HL-60/S4 treated with retinoic acid at 250 ng/mL for 4 days and 3 days (cell line): ENCODE measurements around the gene PSKH1.
"Not testable (repeated sequence)": the region's sequence is repeated elsewhere in the genome, so short reads cannot be mapped to it uniquely, and the experiment has no call there.

Experiments used
- in situ Hi-C: fragments of 300-500 bp; cut with MboI; formaldehyde crosslinking; loops from 2 replicates; pipeline ENCODE4 v1.7.0; 2022; ENCODE audit warnings: low sequenced_read_pairs

PSKH1 gene

DNA sequence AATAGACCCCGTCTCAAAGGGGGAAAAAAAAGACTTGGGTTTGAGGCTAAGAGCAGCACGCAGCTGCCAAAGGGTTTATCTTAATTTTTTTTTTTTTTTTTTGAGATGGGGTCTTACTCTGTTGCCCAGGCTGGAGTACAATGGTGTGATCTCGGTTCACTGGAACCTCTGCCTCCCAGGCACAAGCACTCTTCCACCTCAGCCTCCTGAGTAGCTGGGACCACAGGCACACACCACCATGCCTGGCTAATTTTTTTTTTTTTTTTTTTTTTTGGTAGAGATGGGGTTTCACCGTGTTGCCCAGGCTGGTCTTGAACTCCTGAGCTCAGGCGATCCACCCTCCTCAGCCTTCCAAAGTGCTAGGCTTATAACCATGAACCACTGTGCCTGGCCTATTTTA is 44.7 kb downstream of the PSKH1 start:
- in situ Hi-C loops = not testable (repeated sequence)

GRCh38 chr16:67939507-67940445 is 46.7 kb downstream of the PSKH1 start:
- in situ Hi-C loops = no loop called here

GRCh38 chr16:67940446-67941089 is 47.5 kb downstream of the PSKH1 start:
- in situ Hi-C loops = no loop called here

DNA sequence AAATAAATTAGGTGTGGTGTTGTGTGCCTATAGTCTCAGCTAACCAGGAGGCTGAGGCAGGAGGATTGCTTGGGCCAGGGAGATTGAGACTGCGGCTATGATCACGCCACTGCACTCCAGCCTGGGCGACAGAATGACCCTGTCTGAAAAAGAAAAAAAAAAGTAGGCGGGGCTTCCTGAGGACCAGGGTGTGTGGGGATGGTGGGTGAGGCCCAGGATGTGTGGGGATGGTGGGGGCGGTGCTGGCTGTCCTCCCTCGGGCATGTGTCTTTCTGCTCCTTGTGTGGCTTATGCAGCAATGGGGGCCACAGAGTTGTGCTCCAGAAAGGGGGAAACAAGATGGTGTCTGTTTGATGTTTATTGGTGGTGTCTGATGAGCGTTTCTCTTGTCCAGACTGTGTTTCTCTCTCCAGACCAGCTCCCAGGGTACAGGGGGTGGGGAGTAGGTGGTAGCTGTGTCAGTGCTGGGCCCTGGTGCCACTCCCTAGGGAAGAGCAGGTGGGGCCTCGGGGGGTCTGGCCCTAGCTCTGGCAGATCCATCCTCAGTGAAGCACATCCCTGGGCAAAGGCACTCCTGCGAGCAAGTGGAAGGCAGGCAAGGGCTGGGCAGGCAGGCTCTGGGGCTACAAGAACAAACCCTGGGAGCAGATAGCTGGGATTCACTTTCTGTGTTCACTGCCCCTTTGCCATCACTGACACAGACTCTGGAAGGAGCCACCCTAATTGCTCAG is 48.6 kb downstream of the PSKH1 start:
- in situ Hi-C loops = no loop called here

GRCh38 chr16:67942200-67942509 is 49.1 kb downstream of the PSKH1 start:
- in situ Hi-C loops = no loop called here

GRCh38 chr16:67942510-67943255 is 49.6 kb downstream of the PSKH1 start:
- in situ Hi-C loops = no loop called here

DNA sequence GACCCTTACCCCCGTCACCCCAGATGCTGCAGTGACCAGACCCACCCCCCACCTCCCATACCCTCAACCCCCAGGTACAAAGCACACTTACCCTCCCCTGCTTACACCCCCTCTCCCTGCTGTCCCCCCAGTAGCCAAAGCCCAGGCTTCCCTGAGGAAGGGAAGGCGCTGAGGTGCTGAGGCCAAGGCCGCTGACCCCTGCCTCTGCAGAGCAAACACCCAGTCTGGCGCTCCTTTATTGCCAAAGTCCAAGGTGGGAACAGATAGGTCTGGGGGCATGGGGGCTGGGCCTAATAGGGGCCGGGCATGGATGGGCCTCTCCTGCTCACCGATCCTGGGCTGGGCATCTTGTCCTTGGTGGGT is 50.2 kb downstream of the PSKH1 start:
- in situ Hi-C loops = no loop called here

DNA sequence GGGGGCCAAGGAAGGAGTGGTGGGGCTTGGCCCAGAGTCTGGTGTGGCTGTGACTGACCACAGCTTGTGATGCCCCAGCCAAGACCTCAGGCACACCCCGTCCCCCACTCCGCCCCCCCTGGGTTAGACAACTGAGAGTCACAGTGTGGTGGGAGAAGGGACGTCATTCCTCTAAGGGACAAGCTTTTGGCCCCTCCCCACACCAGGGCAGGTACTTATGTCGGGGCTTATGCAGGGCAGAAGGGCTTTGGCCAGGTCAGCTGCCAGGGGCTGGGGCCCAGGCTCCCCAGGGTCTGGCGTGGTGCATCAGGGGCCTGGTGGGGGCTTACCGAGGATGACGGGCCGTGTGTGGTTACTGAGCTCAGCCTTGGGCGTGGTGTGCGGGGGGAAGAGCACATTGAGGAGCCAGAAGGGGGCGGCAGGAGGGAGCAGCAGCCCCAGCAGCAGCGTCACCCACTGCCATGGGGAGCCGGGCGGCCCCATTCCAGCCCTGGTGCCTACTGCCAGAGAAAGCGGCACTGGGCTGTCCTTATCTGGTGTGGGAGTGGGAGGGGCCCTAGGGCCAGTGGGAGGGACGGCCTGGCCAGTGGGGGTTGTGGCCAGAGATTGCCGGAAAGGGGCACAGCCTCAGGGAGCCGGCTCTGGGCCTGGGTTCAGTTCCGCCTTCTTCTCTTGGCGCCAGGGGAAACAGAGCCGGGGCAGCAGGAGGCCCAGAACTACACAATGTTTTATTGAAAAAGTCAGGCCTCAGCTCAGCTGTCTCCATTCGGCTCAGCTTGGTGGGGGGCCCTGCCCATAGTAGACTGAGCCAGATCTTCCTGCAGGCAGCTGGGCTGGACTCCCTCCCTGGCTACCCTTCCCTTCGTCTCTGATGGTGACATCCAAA is 50.8 kb downstream of the PSKH1 start, which contains the start of gene LCAT:
Gene LCAT (minus strand): TSS at position 502 of the 886 bp plus-strand sequence. CDS start 19 bp downstream, at position 483.
- in situ Hi-C loops = no loop called here

- in situ Hi-C loops = no loop called here
Measured at GRCh38 chr16:67944690-67945391, 51.8 kb downstream of the PSKH1 start.

DNA sequence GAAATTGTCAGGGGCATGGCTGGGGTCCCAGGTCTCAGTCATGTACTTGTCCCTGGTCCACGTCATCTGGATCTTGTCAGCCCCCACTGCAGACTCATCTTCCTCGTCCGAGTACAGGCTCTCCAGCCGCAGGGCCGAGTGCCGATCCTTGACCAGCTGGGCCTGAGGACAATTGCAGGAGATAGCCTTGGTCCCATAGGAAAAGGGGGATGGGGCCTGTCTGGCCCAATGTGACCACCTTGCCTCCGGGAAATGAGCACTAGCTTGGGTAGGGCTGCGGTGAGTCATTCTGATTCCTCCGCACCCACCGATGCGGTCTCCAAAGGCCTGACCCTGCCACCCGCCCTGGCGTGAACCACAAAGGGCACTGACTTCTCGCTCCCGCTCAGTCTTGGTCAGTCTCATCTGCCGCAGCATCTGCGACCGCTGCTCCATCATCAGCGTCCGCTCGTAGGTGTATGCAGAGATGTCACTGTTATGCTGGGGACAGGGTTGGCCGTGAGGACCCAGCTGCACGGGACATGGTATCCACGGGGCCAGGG is 52.4 kb downstream of the PSKH1 start:
- in situ Hi-C loops = no loop called here

DNA sequence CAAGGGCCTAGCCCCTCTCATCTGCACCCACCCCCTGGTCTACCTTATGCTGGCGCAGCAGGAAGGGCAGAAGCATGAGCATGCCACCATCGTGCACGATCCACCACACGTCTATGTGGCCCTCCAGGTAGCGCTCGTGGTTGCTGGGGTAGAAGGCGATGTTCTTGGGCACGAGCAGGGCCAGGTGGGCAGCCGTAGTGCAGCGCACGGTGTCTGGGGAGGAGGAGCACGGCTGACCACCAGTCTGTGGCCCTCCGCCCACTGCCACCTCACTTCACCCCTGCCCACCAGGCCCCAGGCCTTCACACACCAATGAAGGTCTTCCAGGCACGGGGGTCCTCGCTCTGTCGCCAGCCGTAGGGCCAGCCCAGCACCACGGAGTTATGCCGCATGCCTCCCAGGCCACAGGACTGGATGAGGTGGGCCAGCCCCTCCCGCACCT is 53.1 kb downstream of the PSKH1 start:
- in situ Hi-C loops = no loop called here

DNA sequence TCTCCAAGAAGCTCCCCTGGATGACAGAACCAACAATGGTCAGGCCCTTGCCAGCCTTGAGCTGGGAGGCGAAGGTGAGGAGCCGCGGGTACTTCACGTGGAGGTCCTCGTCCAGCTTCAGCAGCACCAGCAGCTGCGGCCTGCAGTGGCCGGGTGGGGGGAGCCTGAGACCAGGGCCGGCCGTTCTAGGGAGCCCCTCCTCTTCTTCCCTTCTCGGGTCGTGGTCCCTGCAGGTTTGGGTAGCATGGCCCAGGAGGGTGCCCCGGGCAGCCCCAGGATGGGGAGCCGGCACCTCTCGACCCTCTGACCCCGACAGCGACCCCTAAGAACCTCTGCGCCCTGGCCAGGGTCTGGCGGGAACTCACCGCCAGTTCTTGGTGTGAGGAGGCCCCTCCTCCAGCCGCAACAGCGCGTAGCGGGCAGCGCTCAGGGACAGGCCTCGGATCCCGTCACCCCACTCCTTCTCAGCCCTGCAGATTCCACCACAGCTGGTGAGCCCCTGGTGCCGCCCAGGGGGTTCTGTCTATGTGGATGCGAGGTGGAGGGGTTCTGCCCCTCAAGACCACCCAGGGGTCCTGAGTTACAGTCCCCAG is 54.0 kb downstream of the PSKH1 start:
- in situ Hi-C loops = no loop called here

GRCh38 chr16:67948015-67948414 is 55.0 kb downstream of the PSKH1 start:
- in situ Hi-C loops = no loop called here

DNA sequence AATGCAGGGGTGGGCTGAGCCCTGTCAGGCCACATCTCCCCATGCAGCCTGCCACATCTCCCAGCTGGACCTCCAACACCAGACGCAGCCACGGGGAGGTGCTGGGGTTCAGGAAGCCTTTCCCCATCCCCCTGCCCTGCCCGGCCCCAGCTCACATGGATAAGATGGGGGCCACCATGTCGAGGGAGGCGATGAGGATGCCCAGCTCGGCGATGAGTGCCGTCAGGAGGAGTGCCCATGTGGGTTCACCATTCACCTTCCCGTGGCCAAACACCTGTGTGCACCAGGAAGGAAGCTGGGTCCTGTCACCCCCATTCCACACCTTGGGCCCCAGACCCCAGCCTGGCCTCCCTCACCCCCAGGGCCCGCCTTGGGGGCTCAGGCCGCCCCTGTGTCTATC is 56.6 kb downstream of the PSKH1 start:
- in situ Hi-C loops = no loop called here

- in situ Hi-C loops = no loop called here
Measured at GRCh38 chr16:67950335-67950843, 57.3 kb downstream of the PSKH1 start.

DNA sequence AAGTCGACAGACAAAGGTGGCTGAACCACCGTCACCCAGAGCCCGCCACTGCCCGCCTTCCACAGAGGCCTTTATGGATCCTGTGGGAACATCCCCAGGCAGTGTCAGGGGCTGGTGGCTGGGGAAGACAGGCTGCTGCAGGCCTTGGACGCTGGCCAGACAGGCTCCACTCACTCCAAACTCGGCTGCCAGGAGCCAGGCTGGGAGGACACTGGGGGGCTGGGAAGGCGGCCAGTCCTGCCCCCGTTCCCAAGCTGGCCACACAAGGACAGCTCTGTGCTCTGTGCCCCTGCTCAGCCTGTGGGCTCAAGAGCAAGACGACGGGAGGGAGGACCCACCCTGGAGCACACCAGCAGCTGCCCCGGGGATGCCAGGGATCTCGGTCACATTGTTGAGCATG is 58.4 kb downstream of the PSKH1 start:
- in situ Hi-C loops = no loop called here

GRCh38 chr16:67953641-67954375 is 60.8 kb downstream of the PSKH1 start:
- in situ Hi-C loops = no loop called here
